Measurements from ENCODE around the gene NMS. TPM values are rescaled to one million over a fixed set of nuclear protein-coding genes. Genes with fewer than 3 reads are reported as not detected.

The NMS gene
- total and polyA plus RNA-seq, 10 of the 15 experiments (the other 5 are each of a cell fraction or from before 2014, with no cell fraction given) = not detected

DNA sequence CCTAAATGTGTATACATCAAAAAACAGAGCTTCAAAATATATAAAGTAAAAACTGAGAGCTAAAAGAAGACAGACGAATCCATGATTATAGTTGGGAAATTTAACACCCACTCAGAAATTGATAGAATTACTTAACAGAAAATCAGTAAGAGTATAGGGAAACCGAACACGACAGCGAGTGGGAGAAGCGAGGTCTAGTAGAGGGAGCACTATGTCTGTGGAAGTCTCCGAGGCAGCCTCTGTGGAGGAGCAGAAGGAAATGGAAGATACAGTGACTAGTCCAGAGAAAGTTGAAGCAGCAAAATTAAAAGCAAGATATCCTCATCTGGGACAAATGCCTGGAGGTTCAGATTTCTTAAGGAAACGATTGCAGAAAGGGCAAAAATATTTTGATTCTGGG, 38.8 kb downstream of the NMS start (continued):
- TF ChIP-seq, protein P1, sequence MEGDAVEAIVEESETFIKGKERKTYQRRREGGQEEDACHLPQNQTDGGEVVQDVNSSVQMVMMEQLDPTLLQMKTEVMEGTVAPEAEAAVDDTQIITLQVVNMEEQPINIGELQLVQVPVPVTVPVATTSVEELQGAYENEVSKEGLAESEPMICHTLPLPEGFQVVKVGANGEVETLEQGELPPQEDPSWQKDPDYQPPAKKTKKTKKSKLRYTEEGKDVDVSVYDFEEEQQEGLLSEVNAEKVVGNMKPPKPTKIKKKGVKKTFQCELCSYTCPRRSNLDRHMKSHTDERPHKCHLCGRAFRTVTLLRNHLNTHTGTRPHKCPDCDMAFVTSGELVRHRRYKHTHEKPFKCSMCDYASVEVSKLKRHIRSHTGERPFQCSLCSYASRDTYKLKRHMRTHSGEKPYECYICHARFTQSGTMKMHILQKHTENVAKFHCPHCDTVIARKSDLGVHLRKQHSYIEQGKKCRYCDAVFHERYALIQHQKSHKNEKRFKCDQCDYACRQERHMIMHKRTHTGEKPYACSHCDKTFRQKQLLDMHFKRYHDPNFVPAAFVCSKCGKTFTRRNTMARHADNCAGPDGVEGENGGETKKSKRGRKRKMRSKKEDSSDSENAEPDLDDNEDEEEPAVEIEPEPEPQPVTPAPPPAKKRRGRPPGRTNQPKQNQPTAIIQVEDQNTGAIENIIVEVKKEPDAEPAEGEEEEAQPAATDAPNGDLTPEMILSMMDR (IDR thresholded peaks at IDR 0.05 in 2 of 3, conservative IDR thresholded peaks at IDR 0.05 in 1 of 3; ENCODE audit: control insufficient read depth in 2 of 3, extremely low read depth in 1 of 3, insufficient read depth in 1 of 3, low read depth in 3 of 3, low read length in 3 of 3) = no peak
- no peak for TF ChIP-seq KAT2A (conservative IDR thresholded peaks at IDR 0.05; ENCODE audit: control insufficient read depth, low read depth, low read length)
- no peak for TF ChIP-seq WRNIP1 (IDR thresholded peaks at IDR 0.05; ENCODE audit: borderline replicate concordance, low read depth, low read length)
- TF ChIP-seq LARP7 (IDR thresholded peaks at IDR 0.05) = no peak
- TF ChIP-seq ZNF217 (IDR thresholded peaks at IDR 0.05) = no peak
- TF ChIP-seq PAX5 (IDR thresholded peaks at IDR 0.05; ENCODE audit: borderline replicate concordance, low read depth, low read length) = no peak
- no peak for TF ChIP-seq EP300 (IDR thresholded peaks at IDR 0.05; ENCODE audit: borderline replicate concordance in 1 of 2, control insufficient read depth in 1 of 2, low read depth in 2 of 2, low read length in 2 of 2)

DNA sequence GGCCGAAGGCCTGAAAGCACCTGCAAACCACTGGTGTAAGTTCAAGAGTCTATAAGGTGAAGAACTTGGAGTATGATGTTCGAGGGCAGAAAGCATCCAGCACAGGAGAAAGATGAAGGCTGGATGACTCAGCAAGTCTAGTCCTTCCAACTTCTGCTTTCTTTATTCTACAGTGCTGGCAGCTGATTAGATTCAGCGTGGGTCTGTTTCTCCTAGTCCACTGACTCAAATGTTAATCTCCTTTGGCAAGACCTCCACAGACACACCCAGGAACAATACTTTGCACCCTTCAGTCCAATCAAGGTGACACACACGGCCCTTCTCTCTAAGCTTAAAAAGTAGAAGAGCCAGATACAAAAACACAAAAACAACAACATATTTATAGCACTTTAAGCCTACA, 43.4 kb downstream of the NMS start:
- RAD21 ChIA-PET (ENCODE audit: unreplicated experiment) = no interaction called here
- H3K4me1 ChIP-seq (ENCODE audit: control insufficient read depth, insufficient read depth, low read length) = no peaks in the 10 kb centered on the region
- 23% methylated on average over 4 of the region's 4 CpGs for WGBS (ENCODE audit: insufficient coverage, insufficient replicate concordance, low lambda C conversion rate, missing lambda C conversion rate)
- in situ Hi-C loops (cut with MboI) = no loop called here
- no peak overlapping the region for H2AFZ ChIP-seq (ENCODE audit: control insufficient read depth, low read depth, low read length)
- CTCF ChIA-PET = no interaction called here
- DNase-seq (ENCODE audit: low read depth, low spot score) (no peak), ATAC-seq (no peak), FAIRE-seq (no peak)
- no peaks in the 10 kb centered on the region for H4K20me1 ChIP-seq (ENCODE audit: control insufficient read depth, insufficient read depth)
- H3K27ac ChIP-seq (ENCODE audit: control insufficient read depth, insufficient read depth) = no peak overlapping the region
- no peaks in the 10 kb centered on the region for H3K79me2 ChIP-seq (ENCODE audit: control insufficient read depth, insufficient read depth, low read length)
- no TSS peak for BruUV-seq (replicated peaks)
- H3K4me3 ChIP-seq = no peak overlapping the region
- H3K4me2 ChIP-seq (ENCODE audit: control insufficient read depth, insufficient read depth) = no peak overlapping the region
- no peaks in the 10 kb centered on the region for H3K9me3 ChIP-seq (replicated peaks; ENCODE audit: control insufficient read depth, insufficient read depth, low read length)
- H3K9ac ChIP-seq (ENCODE audit: control insufficient read depth, insufficient read depth, low read length) = no peak overlapping the region
- H3K36me3 ChIP-seq (ENCODE audit: control insufficient read depth in 2 of 2, insufficient read depth in 2 of 2, low read length in 1 of 2) = no peaks in the 10 kb centered on the region
- no peaks in the 10 kb centered on the region for H3K27me3 ChIP-seq (replicated peaks in 1 of 2; ENCODE audit: control insufficient read depth in 2 of 2, insufficient read depth in 2 of 2, low read length in 1 of 2)
- intact Hi-C loops (cut with micrococcal nuclease; ENCODE audit: unreplicated experiment) = no loop called here
- SMC1A ChIA-PET (ENCODE audit: uncharacterized antibody, unreplicated experiment) = no interaction called here
- POLR2A ChIA-PET = interaction anchor here (0.5 kb wide), 1 partner anchor 142 kb away, joined by 6 read pairs; no protein-coding TSS in a partner anchor
- TF ChIP-seq SMAD1 (IDR thresholded peaks at IDR 0.05; ENCODE audit: low read depth, partially characterized antibody) (no peak), POLR2AphosphoS2 (IDR thresholded peaks at IDR 0.05; ENCODE audit: low read depth, low read length) (no peak), YY1 (IDR thresholded peaks at IDR 0.05; ENCODE audit: low read depth, low read length) (no peak), RBBP5 (conservative IDR thresholded peaks at IDR 0.05) (no peak), BCL3 (IDR thresholded peaks at IDR 0.05; ENCODE audit: borderline replicate concordance, insufficient read depth, low read depth, low read length, poor library complexity, severe bottlenecking) (no peak), USF1 (IDR thresholded peaks at IDR 0.05; ENCODE audit: borderline replicate concordance, extremely low read length, insufficient read depth, low read depth, low read length) (no peak), ATF7 (IDR thresholded peaks at IDR 0.05; ENCODE audit: low read depth) (no peak), RAD51 (IDR thresholded peaks at IDR 0.05) (no peak), MLLT1 (IDR thresholded peaks at IDR 0.05) (no peak), RB1 (IDR thresholded peaks at IDR 0.05; ENCODE audit: borderline replicate concordance) (no peak)
